CD4-positive, alpha-beta T cell (primary cell): ENCODE data around the gene HOXA5. TPM values are rescaled to one million over a fixed set of nuclear protein-coding genes. Genes with fewer than 3 reads are reported as not detected.

ENCODE experiments used
- ATAC-seq: fragments of 200-7000 bp; cut with Tn5 transposase; one replicate; pipeline ENCODE4 v1.10.0; 2022; ENCODE audit warnings: mild to moderate bottlenecking; ENCODE audit not compliant: poor library complexity
- CTCF ChIA-PET: fragments of 350-600 bp; sonication (Branson Sonifier 250); formaldehyde crosslinking; loops from one replicate; lab custom pipeline; 2021; ENCODE audit warnings: antibody characterized with exemption, inconsistent platforms; lab: Charles Lee
- POLR2A ChIA-PET: fragments of 350-600 bp; sonication (Branson Sonifier 250); formaldehyde crosslinking; loops from one replicate; lab custom pipeline; 2021; ENCODE audit warnings: antibody characterized with exemption, inconsistent platforms; lab: Charles Lee
- DNase-seq, 14 experiments: peaks; one replicate each; pipeline ENCODE4 v3.0.0-alpha.2; 2013 to 2020; ENCODE audit warnings: mixed read lengths in 2 of 14
- H3K27ac ChIP-seq, 2 donors: one replicate each; pipeline versions ENCODE4 v1.5.1 to v1.7.0; 2013; ENCODE audit warnings: low read length in 2 of 2, low read depth in 1 of 2, mild to moderate bottlenecking in 1 of 2
- H3K27me3 ChIP-seq, 2 experiments: 1 replicate in 1 of 2; 2 replicates in 1 of 2; pipeline versions ENCODE4 v1.6.1 to v1.7.0; 2013; ENCODE audit warnings: low read length in 2 of 2, control low read depth in 1 of 2, mild to moderate bottlenecking in 1 of 2, moderate library complexity in 1 of 2; ENCODE audit not compliant: insufficient read depth in 2 of 2, control insufficient read depth in 1 of 2
- H3K36me3 ChIP-seq: one replicate; pipeline ENCODE4 v1.6.1; 2013; ENCODE audit warnings: low read length, control low read depth; ENCODE audit not compliant: insufficient read depth
- H3K4me1 ChIP-seq: one replicate; pipeline ENCODE4 v1.6.1; 2013; ENCODE audit warnings: low read length, control low read depth; ENCODE audit not compliant: insufficient read depth
- H3K4me3 ChIP-seq: one replicate; pipeline ENCODE4 v1.5.1; 2013; ENCODE audit warnings: mild to moderate bottlenecking, low read length, moderate library complexity
- H3K9me3 ChIP-seq, 2 experiments: 1 replicate in 1 of 2; 2 replicates in 1 of 2; pipeline versions ENCODE4 v1.6.1 to v1.7.0; 2013; ENCODE audit warnings: low read length in 2 of 2, mild to moderate bottlenecking in 2 of 2, control low read depth in 1 of 2, moderate library complexity in 1 of 2; ENCODE audit not compliant: control insufficient read depth in 1 of 2, insufficient read depth in 1 of 2
- H3K27ac Mint-ChIP-seq: one replicate; pipeline ENCODE4 v1.8.0; 2020; ENCODE audit warnings: mixed read lengths
- H3K27me3 Mint-ChIP-seq: one replicate; pipeline ENCODE4 v1.8.0; 2021; ENCODE audit warnings: mixed read lengths
- H3K36me3 Mint-ChIP-seq: one replicate; pipeline ENCODE4 v1.8.0; 2021; ENCODE audit warnings: low read depth, mixed read lengths
- H3K4me1 Mint-ChIP-seq: one replicate; pipeline ENCODE4 v1.8.0; 2021; ENCODE audit warnings: low read depth, mixed read lengths
- H3K4me3 Mint-ChIP-seq: one replicate; pipeline ENCODE4 v1.8.0; 2020; ENCODE audit warnings: mild to moderate bottlenecking, mixed read lengths
- H3K9me3 Mint-ChIP-seq: one replicate; pipeline ENCODE4 v1.8.0; 2020; ENCODE audit warnings: mixed read lengths
- CTCF ChIP-seq: fragments of 200-600 bp; IDR thresholded peaks from one replicate; pipeline ENCODE4 v1.8.0; 2022; ENCODE audit warnings: antibody characterized with exemption, mild to moderate bottlenecking
- intact Hi-C, 2 experiments: fragments of 100-400 bp; cut with DNase I in 1 of 2; cut with micrococcal nuclease in 1 of 2; formaldehyde crosslinking; loops; one replicate each; pipeline versions ENCODE4 v1.15.1 to v1.9.0; 2023 to 2025; cut with DNase I, micrococcal nuclease
- total RNA-seq, 174 experiments: library from RNA in 2 of 174; stranded (reverse) in 2 of 174; gene quantifications; one replicate each; pipeline ENCODE4 v1.2.3 and lab custom pipeline; 2021 to 2026

Gene HOXA5
- total RNA-seq, 2 experiments from 2014 or later: not detected

- Histone ChIP-seq H3K4me3 (no peak overlapping the region), H3K4me1 (peaks cover 66% of the 10 kb centered on the region), H3K9me3 (peaks cover 0 to 71% of the 10 kb centered on the region in 2 experiments), H3K27me3 (peaks cover 91 to 97% of the 10 kb centered on the region in 2 experiments), H3K27ac (no peak overlapping the region), H3K36me3 (no peaks in the 10 kb centered on the region)
- no peak for DNase-seq
- POLR2A ChIA-PET: no interaction called here
- TF ChIP-seq CTCF: no peak
- H3K27me3 Mint-ChIP-seq: peaks cover 100% of the 10 kb centered on the region
- no peak overlapping the region for H3K27ac Mint-ChIP-seq
- CTCF ChIA-PET: no interaction called here
- no peaks in the 10 kb centered on the region for H3K9me3 Mint-ChIP-seq
- no peaks in the 10 kb centered on the region for H3K36me3 Mint-ChIP-seq
- peak overlapping the region; percentile 1 for H3K4me3 Mint-ChIP-seq
- intact Hi-C loops: loop anchor here (5.0 kb wide), 2 partner anchors 34 to 44 kb away; partner anchors contain the start of gene HOXA11 (in 1 of the 2)
- peaks cover 68% of the 10 kb centered on the region for H3K4me1 Mint-ChIP-seq
- no peak for ATAC-seq
Observed at GRCh38 chr7:27153526-27153925, 10.0 kb upstream of the HOXA5 start.

DNA sequence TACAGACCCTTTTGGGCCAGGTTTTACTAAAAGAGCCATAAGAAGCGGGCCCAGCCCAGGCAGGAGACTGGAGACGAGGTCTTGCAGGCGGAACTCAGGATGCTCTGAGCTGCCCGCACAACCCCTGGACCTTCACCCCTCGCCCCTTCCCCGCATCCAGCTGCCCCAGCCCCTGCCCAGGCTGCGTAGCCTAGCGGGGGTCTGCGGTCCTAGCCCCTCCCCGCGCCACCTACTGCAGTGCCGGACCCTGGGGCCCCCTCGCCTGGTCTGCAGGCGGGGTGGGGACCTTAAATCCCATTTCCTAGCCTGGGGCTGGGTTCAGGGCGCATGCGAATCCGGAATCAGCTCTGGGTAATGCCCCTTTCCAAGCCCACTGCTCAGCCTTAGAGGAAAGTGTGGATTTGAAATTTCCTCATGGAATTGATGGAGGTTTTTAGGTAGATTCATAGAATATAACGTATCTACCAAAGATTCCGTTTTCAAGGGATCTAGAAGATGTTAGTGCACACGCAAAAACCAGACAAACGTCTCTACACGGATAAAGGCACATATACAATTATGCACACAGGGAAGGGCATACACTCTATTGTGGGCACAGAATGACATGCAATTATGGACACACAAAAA is 9.4 kb upstream of the HOXA5 start:
- no peaks in the 10 kb centered on the region for H3K9me3 Mint-ChIP-seq
- H3K36me3 Mint-ChIP-seq: no peaks in the 10 kb centered on the region
- peak overlapping the region; percentile 1 for H3K4me3 Mint-ChIP-seq
- no peak overlapping the region for H3K27ac Mint-ChIP-seq
- Histone ChIP-seq H3K36me3 (no peaks in the 10 kb centered on the region), H3K4me1 (peaks cover 66% of the 10 kb centered on the region), H3K27me3 (peaks cover 91 to 97% of the 10 kb centered on the region in 2 experiments), H3K4me3 (no peak overlapping the region), H3K9me3 (peaks cover 0 to 71% of the 10 kb centered on the region in 2 experiments), H3K27ac (no peak overlapping the region)
- intact Hi-C loops: loop anchor here (5.0 kb wide), 2 partner anchors 34 to 44 kb away; partner anchors contain the start of gene HOXA11 (in 1 of the 2)
- no peak for TF ChIP-seq CTCF
- ATAC-seq (no peak), DNase-seq (no peak)
- CTCF ChIA-PET: interaction anchor here (0.8 to 1.4 kb wide), 2 partner anchors 8 to 784 kb away, joined by 3 to 4 read pairs; no protein-coding TSS in a partner anchor
- peaks cover 69% of the 10 kb centered on the region for H3K4me1 Mint-ChIP-seq
- POLR2A ChIA-PET: no interaction called here
- H3K27me3 Mint-ChIP-seq: peaks cover 100% of the 10 kb centered on the region

DNA sequence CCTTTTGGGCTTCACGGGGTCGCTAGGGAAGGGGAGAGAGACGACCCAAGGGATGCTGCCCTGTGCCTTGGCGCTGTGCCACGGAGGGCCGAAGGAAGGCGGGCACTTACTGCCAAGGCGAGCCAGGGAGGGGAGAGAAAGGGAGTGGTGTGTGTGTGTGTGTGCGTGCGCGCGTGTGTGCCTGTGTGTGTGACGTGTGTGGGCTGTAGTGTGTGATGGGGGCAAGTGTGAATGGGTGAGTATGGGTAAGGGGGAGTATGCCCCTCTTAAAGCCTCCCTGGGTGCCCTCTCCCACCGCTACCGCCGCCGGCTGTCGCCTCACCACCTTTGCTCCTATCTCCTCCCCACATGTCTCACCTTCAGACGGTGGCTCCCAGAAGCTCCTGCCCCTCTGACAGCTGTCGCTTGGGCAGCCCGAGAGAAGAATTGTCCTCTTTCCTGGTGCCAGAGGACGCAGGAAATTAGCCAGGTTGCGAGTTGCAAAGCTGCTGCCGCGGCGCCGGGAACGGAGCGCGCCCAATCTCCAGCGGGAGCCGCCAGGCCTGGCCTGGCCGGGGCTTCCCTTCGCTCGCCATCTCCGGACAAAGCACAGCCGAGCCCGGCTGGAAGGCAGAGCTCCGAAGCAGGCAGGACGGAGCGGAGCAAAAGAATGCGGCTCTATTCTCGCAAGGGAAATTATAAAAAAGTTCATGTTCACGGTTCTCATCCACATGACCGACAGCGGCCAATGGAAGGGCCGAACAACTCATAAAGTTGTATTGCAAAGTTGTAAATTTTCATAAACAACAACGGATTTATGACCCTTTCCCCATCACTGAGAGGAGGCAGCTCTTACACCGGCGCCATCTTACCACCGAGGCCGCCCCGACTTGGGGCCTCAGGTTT is 8.7 kb upstream of the HOXA5 start, which contains the start of gene HOXA3:
TSS of gene HOXA3 (minus strand) at position 653 of the 885 bp plus-strand sequence. CDS start 41,943 bp downstream, outside the sequence.
- H3K4me3 ChIP-seq: peak within 1 kb of the TSS; percentile 46
- H3K4me3 Mint-ChIP-seq: peak within 1 kb of the TSS; percentile 79
- H3K4me1 Mint-ChIP-seq: peaks cover 63% of the 10 kb centered on the region

More for the DNA sequence above, 8.7 kb upstream of the HOXA5 start, which contains the start of gene HOXA3:
- peak in 4 of 14 experiments; percentile 3 to 31 (median 26) for DNase-seq
- ATAC-seq: no peak
- TF ChIP-seq CTCF: no peak
- Histone ChIP-seq H3K9me3 (peaks cover 0 to 73% of the 10 kb centered on the region in 2 experiments), H3K36me3 (no peaks in the 10 kb centered on the region), H3K4me1 (peaks cover 70% of the 10 kb centered on the region), H3K27ac (no peak within 1 kb of the TSS), H3K27me3 (peaks cover 90 to 97% of the 10 kb centered on the region in 2 experiments)
- intact Hi-C loops: loop anchor here (2.0 to 5.0 kb wide), 3 partner anchors 17 to 45 kb away; partner anchors contain the start of gene HOXA11 (in 1 of the 2)
- Mint-ChIP-seq H3K27me3 (peaks cover 98% of the 10 kb centered on the region), H3K9me3 (no peaks in the 10 kb centered on the region), H3K27ac (peak within 1 kb of the TSS; percentile 24), H3K36me3 (no peaks in the 10 kb centered on the region)
- ChIA-PET POLR2A (interaction anchor here (1.5 kb wide), 1 partner anchor 9 kb away, joined by 5 read pairs; no protein-coding TSS in a partner anchor), CTCF (interaction anchor here (0.8 to 1.6 kb wide), 5 partner anchors 9 to 783 kb away, joined by 3 to 8 read pairs (median 4); no protein-coding TSS in a partner anchor)
